PFSK-1 (cell line): Measurements from ENCODE around the gene SELENOK. TPM values are rescaled to one million over a fixed set of nuclear protein-coding genes. Genes with fewer than 3 reads are reported as not detected.

ENCODE experiments used
- FOXP2 ChIP-seq: optimal IDR thresholded peaks from 2 replicates; pipeline ENCODE3; 2011; ENCODE audit warnings: borderline replicate concordance, control low read depth, inconsistent platforms; ENCODE audit not compliant: insufficient read depth; ENCODE audit errors: extremely low read length, extremely low read depth
- POLR2AphosphoS5 ChIP-seq: IDR thresholded peaks from 2 replicates; pipeline ENCODE4 v1.6.1; 2012; ENCODE audit warnings: low read depth, mild to moderate bottlenecking, control low read depth, low read length, moderate library complexity
- SIN3A ChIP-seq: IDR thresholded peaks from 2 replicates; pipeline ENCODE4 v1.6.1; 2012; ENCODE audit warnings: mild to moderate bottlenecking, low read length, moderate library complexity, borderline replicate concordance; ENCODE audit not compliant: insufficient read depth
- TAF1 ChIP-seq: IDR thresholded peaks from 2 replicates; pipeline ENCODE4 v1.6.1; 2012; ENCODE audit warnings: low read length, control low read depth, borderline replicate concordance; ENCODE audit not compliant: insufficient read depth
- polyA plus RNA-seq: library from polyadenylated mRNA; unstranded; fragments of >200 nt; gene quantifications from one replicate; pipeline ENCODE4 v1.2.1, GENCODE V29; 2012; ENCODE audit warnings: low read depth, missing spikeins; ENCODE audit not compliant: insufficient read length
- TF ChIP-seq, protein P1 (sequence below), 2 experiments: IDR thresholded peaks; 2 replicates each; pipeline versions ENCODE4 v1.6.1 to v1.8.0; 2011 to 2012; ENCODE audit warnings: low read depth in 2 of 2, low read length in 2 of 2, control low read depth in 1 of 2, inconsistent platforms in 1 of 2, mild to moderate bottlenecking in 1 of 2, moderate library complexity in 1 of 2; ENCODE audit not compliant: insufficient read depth in 1 of 2

SELENOK gene
- polyA plus RNA-seq: 28.0 TPM

- TF ChIP-seq, protein P1, sequence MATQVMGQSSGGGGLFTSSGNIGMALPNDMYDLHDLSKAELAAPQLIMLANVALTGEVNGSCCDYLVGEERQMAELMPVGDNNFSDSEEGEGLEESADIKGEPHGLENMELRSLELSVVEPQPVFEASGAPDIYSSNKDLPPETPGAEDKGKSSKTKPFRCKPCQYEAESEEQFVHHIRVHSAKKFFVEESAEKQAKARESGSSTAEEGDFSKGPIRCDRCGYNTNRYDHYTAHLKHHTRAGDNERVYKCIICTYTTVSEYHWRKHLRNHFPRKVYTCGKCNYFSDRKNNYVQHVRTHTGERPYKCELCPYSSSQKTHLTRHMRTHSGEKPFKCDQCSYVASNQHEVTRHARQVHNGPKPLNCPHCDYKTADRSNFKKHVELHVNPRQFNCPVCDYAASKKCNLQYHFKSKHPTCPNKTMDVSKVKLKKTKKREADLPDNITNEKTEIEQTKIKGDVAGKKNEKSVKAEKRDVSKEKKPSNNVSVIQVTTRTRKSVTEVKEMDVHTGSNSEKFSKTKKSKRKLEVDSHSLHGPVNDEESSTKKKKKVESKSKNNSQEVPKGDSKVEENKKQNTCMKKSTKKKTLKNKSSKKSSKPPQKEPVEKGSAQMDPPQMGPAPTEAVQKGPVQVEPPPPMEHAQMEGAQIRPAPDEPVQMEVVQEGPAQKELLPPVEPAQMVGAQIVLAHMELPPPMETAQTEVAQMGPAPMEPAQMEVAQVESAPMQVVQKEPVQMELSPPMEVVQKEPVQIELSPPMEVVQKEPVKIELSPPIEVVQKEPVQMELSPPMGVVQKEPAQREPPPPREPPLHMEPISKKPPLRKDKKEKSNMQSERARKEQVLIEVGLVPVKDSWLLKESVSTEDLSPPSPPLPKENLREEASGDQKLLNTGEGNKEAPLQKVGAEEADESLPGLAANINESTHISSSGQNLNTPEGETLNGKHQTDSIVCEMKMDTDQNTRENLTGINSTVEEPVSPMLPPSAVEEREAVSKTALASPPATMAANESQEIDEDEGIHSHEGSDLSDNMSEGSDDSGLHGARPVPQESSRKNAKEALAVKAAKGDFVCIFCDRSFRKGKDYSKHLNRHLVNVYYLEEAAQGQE (IDR thresholded peaks at IDR 0.05; ENCODE audit: insufficient read depth in 1 of 2, low read depth in 2 of 2, low read length in 2 of 2): no peak
- TF ChIP-seq POLR2AphosphoS5 (peak; percentile 82), TAF1 (0 out of 2 replicates have a peak, but pooled peaks have one; percentile 25), FOXP2 (no peak), SIN3A (peak; percentile 15; the same call in 1 of the 2 replicates)
Observed at GRCh38 chr3:53891497-53892285, at the start of gene SELENOK. Gene SELENOK (minus strand): TSS chr3:53891859.

- TF ChIP-seq FOXP2: no peak
- TF ChIP-seq POLR2AphosphoS5: no peak
- no peak for TF ChIP-seq TAF1
- no peak for TF ChIP-seq SIN3A
- TF ChIP-seq, protein P1 (IDR thresholded peaks at IDR 0.05; ENCODE audit: insufficient read depth in 1 of 2, low read depth in 2 of 2, low read length in 2 of 2): no peak
Observed at GRCh38 chr3:53941184-53941583, 49.5 kb upstream of the SELENOK start.

DNA sequence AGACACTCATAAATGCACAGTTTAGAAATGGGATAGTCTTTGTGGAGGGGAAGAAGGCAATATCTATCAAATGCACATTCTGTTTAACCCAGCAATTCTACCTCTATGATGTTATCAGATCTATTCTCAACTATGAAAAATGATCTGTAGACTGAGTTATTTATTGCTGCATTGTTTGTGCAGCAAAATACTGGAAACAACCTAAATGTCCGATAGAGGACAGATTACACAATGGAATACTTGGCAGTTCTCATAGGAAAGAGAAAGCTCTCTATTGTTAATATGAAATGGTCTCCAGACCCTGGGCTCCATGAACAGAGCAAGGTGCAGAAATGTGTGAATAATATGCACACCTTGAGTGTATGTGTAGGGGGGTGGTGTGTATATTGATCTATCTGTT lies 49.0 kb upstream of the SELENOK start:
- TF ChIP-seq SIN3A (no peak), TAF1 (no peak), FOXP2 (no peak), POLR2AphosphoS5 (no peak)
- TF ChIP-seq, protein P1 (IDR thresholded peaks at IDR 0.05; ENCODE audit: insufficient read depth in 1 of 2, low read depth in 2 of 2, low read length in 2 of 2): no peak

DNA sequence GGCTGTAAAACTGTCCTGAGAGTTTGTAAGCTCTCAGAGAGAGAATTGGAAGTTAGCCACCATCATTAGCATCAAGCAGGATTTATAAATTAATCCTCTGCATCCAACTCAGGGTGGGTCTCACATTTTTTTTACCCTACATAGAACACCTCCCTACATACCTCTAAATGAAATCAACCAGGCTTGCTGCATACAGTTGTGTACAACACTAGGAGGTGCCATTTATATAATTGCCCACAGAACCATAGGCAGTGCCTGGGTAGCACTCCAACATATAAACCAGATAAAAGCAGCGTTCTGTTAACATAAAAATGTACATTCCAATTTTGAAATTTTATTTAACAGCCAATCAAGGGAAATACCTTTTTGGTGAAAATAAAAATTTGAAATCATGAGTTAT lies 48.2 kb upstream of the SELENOK start:
- TF ChIP-seq TAF1 (no peak), POLR2AphosphoS5 (no peak), SIN3A (no peak), FOXP2 (no peak)
- TF ChIP-seq, protein P1 (IDR thresholded peaks at IDR 0.05; ENCODE audit: insufficient read depth in 1 of 2, low read depth in 2 of 2, low read length in 2 of 2): no peak
